Keratinocyte (primary cell): ENCODE results near the gene ZCCHC24. TPM values are rescaled to one million over a fixed set of nuclear protein-coding genes. Genes with fewer than 3 reads are reported as not detected.

Experiments
- DNase-seq: peaks from one replicate; pipeline ENCODE4 v3.0.0-alpha.2; 2011; ENCODE audit warnings: low read depth, missing footprints, low spot score
- FAIRE-seq: peaks from 2 replicates; lab custom pipeline; 2011; peaks lifted over from hg19 to GRCh38; lab: Jason Lieb, UNC
- H2AFZ ChIP-seq: 2 replicates; pipeline ENCODE4 v1.6.0; 2012; ENCODE audit warnings: low read length, control low read depth, inconsistent platforms; ENCODE audit not compliant: control insufficient read depth
- H3K27ac ChIP-seq: 2 replicates; pipeline ENCODE4 v1.5.1; 2011; ENCODE audit warnings: low read length; ENCODE audit not compliant: control insufficient read depth, insufficient read depth
- H3K27me3 ChIP-seq: 3 replicates; pipeline ENCODE4 v1.6.0; 2011; ENCODE audit warnings: low read length; ENCODE audit not compliant: control insufficient read depth, insufficient read depth; ENCODE audit errors: extremely low read depth
- H3K36me3 ChIP-seq, 2 experiments: 2 replicates in 1 of 2; 3 replicates in 1 of 2; pipeline ENCODE4 v1.5.1; 2011; ENCODE audit warnings: low read length in 2 of 2, mild to moderate bottlenecking in 1 of 2; ENCODE audit not compliant: control insufficient read depth in 2 of 2, insufficient read depth in 2 of 2; ENCODE audit errors: extremely low read depth in 1 of 2
- H3K4me1 ChIP-seq: 3 replicates; pipeline ENCODE4 v1.5.1; 2011; ENCODE audit warnings: low read length; ENCODE audit not compliant: control insufficient read depth, insufficient read depth; ENCODE audit errors: extremely low read depth
- H3K4me2 ChIP-seq: 3 replicates; pipeline ENCODE4 v1.6.0; 2011; ENCODE audit warnings: low read depth, low read length; ENCODE audit not compliant: control insufficient read depth, insufficient read depth; ENCODE audit errors: extremely low read depth
- H3K4me3 ChIP-seq, 3 experiments: fragments of 200-600 bp in 1 of 3; sonication (generic) in 1 of 3; 2 replicates in 2 of 3; 3 replicates in 1 of 3; pipeline ENCODE4 v1.5.1; 2011 to 2016; ENCODE audit warnings: low read length in 3 of 3, mild to moderate bottlenecking in 3 of 3, control low read depth in 2 of 3, inconsistent platforms in 1 of 3, low read depth in 1 of 3, mixed read lengths in 1 of 3, mixed run types in 1 of 3, moderate library complexity in 1 of 3; ENCODE audit not compliant: control insufficient read depth in 2 of 3, insufficient read depth in 2 of 3; ENCODE audit errors: extremely low read depth in 1 of 3
- H3K79me2 ChIP-seq: 2 replicates; pipeline ENCODE4 v1.6.0; 2012; ENCODE audit warnings: low read length; ENCODE audit not compliant: control insufficient read depth, insufficient read depth
- H3K9ac ChIP-seq: 3 replicates; pipeline ENCODE4 v1.6.0; 2011; ENCODE audit warnings: low read length; ENCODE audit not compliant: control insufficient read depth, insufficient read depth; ENCODE audit errors: extremely low read depth
- H3K9me1 ChIP-seq: 3 replicates; pipeline ENCODE4 v1.6.0; 2011; ENCODE audit warnings: low read length; ENCODE audit not compliant: control insufficient read depth, insufficient read depth; ENCODE audit errors: extremely low read depth
- H3K9me3 ChIP-seq: 2 replicates; pipeline ENCODE4 v1.5.1; 2012; ENCODE audit warnings: low read depth, low read length; ENCODE audit not compliant: control insufficient read depth
- H4K20me1 ChIP-seq: 3 replicates; pipeline ENCODE4 v1.6.0; 2011; ENCODE audit warnings: low read length; ENCODE audit not compliant: control insufficient read depth, insufficient read depth; ENCODE audit errors: extremely low read depth
- EZH2 ChIP-seq: IDR thresholded peaks from one replicate; pipeline ENCODE4 v1.6.1; 2012; ENCODE audit warnings: inconsistent platforms, mild to moderate bottlenecking, low read length, moderate library complexity
- dilution Hi-C: fragments of 300-500 bp; cut with MboI; formaldehyde crosslinking; loops from one replicate; pipeline ENCODE4 v1.7.0; 2020; ENCODE audit warnings: low sequenced_read_pairs; ENCODE audit not compliant: extremely low pct_ligation_motif_present
- polyA plus RNA-seq, 5 experiments: library from polyadenylated mRNA; depleted of rRNA in 3 of 5; stranded (reverse) in 3 of 5; stranded (forward) in 1 of 5; unstranded in 1 of 5; fragments of >200 nt; gene quantifications; 1 replicate in 1 of 5; 2 replicates in 3 of 5; 3 replicates in 1 of 5; pipeline versions ENCODE4 v1.2.1 to v1.2.3, GENCODE V29; 2011 to 2012; ENCODE audit warnings: missing spikeins in 2 of 5, low read depth in 1 of 5, low replicate concordance in 1 of 5
- TF ChIP-seq, protein P1 (sequence below), 3 experiments: IDR thresholded peaks in 1 of 3; conservative IDR thresholded peaks in 1 of 3; optimal IDR thresholded peaks in 1 of 3; 2 replicates in 2 of 3; 3 replicates in 1 of 3; pipeline versions ENCODE3 to v1.5.1; 2011; ENCODE audit warnings: low read length in 3 of 3, mild to moderate bottlenecking in 3 of 3, moderate library complexity in 2 of 3, control low read depth in 1 of 3, inconsistent platforms in 1 of 3; ENCODE audit not compliant: insufficient read depth in 2 of 3; ENCODE audit errors: extremely low read depth in 1 of 3

Gene ZCCHC24
- polyA plus RNA-seq, 1 donor (not counting 4 experiments of a cell fraction or from before 2014, with no cell fraction given), result 0.96 TPM

DNA sequence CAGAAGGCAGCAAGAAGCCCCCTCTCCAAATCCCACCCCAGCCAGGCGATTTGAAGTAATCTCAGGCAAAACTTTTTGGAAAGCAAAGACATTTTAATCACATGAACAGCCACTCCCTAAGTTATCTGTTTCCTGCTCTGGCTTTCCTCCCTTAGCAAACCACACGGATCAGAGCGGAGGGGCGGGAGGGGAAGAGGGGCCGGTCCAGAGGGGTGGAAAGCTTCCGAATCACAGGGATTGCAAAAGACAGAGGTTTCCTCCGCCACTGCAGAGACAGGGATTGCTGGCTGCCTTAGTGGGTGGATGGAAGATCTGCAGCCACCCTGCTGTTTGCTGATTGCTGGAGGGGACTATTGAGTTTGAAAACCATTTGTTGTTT, 41.2 kb downstream of the ZCCHC24 start:
- Histone ChIP-seq H3K9me3 (no peaks in the 10 kb centered on the region), H3K27me3 (no peaks in the 10 kb centered on the region), H3K9me1 (no peaks in the 10 kb centered on the region), H3K36me3 (no peaks in the 10 kb centered on the region), H3K79me2 (no peaks in the 10 kb centered on the region), H2AFZ (no peak overlapping the region), H3K4me2 (no peak overlapping the region), H3K4me1 (no peaks in the 10 kb centered on the region), H4K20me1 (no peaks in the 10 kb centered on the region), H3K4me3 (no peak overlapping the region), H3K9ac (no peak overlapping the region), H3K27ac (no peak overlapping the region)
- DNase-seq (no peak), FAIRE-seq (no peak)
- TF ChIP-seq, protein P1, sequence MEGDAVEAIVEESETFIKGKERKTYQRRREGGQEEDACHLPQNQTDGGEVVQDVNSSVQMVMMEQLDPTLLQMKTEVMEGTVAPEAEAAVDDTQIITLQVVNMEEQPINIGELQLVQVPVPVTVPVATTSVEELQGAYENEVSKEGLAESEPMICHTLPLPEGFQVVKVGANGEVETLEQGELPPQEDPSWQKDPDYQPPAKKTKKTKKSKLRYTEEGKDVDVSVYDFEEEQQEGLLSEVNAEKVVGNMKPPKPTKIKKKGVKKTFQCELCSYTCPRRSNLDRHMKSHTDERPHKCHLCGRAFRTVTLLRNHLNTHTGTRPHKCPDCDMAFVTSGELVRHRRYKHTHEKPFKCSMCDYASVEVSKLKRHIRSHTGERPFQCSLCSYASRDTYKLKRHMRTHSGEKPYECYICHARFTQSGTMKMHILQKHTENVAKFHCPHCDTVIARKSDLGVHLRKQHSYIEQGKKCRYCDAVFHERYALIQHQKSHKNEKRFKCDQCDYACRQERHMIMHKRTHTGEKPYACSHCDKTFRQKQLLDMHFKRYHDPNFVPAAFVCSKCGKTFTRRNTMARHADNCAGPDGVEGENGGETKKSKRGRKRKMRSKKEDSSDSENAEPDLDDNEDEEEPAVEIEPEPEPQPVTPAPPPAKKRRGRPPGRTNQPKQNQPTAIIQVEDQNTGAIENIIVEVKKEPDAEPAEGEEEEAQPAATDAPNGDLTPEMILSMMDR (optimal IDR thresholded peaks at IDR 0.05 in 1 of 3, IDR thresholded peaks at IDR 0.05 in 1 of 3, conservative IDR thresholded peaks at IDR 0.05 in 1 of 3; ENCODE audit: extremely low read depth in 1 of 3, insufficient read depth in 2 of 3, low read length in 3 of 3), result no peak
- TF ChIP-seq EZH2, result no peak
- dilution Hi-C loops, result no loop called here

DNA sequence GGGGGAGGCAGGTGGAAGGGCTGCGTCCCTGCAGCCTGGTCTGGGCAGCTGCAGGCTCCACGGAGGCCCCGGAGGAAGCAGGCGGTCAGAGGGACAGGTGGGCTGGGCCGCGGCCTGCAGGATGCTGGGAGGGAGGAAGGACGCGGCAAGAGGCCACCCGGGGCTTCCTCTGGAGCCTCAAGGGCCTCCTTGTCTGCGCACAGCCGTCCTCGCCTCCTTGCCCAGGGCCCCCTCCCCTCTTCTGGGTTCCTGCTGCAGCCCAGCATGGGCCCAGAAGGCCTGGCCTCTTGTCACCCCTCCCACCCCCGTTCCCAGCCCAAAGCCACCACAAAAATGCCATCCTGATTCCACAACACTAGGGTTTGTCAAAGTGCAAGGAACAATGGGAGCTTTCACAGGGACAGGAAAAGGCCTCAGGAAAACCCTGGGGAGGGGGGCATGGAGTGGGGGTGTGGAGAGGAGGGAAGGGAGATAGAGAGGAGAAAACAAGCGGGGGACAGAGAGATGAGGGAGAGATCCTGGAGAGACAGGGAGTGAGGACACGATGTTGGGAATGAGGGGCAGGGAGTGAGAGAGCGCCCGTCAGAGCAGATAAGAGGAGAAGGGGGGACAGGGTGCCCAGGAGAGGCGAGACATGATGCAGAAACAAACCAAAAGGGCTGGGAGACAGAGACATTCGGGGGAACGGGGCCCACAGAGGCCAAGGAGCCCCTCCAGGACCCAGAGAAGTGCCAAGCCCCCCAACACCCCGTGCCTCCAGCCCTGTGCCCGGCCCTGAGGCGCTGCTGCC, 41.8 kb downstream of the ZCCHC24 start:
- FAIRE-seq, result no peak
- DNase-seq, result no peak
- H3K4me1 ChIP-seq, result no peaks in the 10 kb centered on the region
- no peak overlapping the region for H2AFZ ChIP-seq
- no peaks in the 10 kb centered on the region for H3K79me2 ChIP-seq
- dilution Hi-C loops, result no loop called here
- no peaks in the 10 kb centered on the region for H4K20me1 ChIP-seq
- H3K9me3 ChIP-seq, result no peaks in the 10 kb centered on the region
- no peak for TF ChIP-seq EZH2
- TF ChIP-seq, protein P1 (optimal IDR thresholded peaks at IDR 0.05 in 1 of 3, IDR thresholded peaks at IDR 0.05 in 1 of 3, conservative IDR thresholded peaks at IDR 0.05 in 1 of 3; ENCODE audit: extremely low read depth in 1 of 3, insufficient read depth in 2 of 3, low read length in 3 of 3), result no peak
- no peak overlapping the region for H3K4me2 ChIP-seq
- H3K27me3 ChIP-seq, result no peaks in the 10 kb centered on the region
- H3K4me3 ChIP-seq, result no peak overlapping the region
- no peaks in the 10 kb centered on the region for H3K36me3 ChIP-seq
- no peak overlapping the region for H3K27ac ChIP-seq
- H3K9ac ChIP-seq, result no peak overlapping the region
- no peaks in the 10 kb centered on the region for H3K9me1 ChIP-seq
